Measurements from ENCODE around the gene ARNT2.

DNA sequence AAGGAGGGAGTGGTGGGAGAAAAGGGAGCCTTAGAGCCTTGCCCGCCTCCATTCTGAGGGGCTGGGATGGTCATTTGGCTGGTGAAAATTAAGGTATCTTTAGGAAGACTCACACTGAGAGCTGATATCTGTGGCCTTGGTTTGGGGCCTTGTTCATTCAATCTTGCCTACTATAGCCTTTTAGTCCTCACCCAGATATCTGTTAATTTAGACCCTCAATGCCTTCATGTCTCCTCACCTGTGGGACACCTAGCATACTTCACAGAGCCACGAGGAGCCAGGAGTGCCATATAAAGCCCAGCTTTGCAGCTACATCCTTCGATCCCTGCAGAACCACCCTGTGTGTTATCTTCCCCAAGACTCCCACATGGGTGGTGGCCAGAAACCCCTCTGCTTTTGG lies 4.7 kb upstream of the ARNT2 start:
- TF ChIP-seq, protein P1, sequence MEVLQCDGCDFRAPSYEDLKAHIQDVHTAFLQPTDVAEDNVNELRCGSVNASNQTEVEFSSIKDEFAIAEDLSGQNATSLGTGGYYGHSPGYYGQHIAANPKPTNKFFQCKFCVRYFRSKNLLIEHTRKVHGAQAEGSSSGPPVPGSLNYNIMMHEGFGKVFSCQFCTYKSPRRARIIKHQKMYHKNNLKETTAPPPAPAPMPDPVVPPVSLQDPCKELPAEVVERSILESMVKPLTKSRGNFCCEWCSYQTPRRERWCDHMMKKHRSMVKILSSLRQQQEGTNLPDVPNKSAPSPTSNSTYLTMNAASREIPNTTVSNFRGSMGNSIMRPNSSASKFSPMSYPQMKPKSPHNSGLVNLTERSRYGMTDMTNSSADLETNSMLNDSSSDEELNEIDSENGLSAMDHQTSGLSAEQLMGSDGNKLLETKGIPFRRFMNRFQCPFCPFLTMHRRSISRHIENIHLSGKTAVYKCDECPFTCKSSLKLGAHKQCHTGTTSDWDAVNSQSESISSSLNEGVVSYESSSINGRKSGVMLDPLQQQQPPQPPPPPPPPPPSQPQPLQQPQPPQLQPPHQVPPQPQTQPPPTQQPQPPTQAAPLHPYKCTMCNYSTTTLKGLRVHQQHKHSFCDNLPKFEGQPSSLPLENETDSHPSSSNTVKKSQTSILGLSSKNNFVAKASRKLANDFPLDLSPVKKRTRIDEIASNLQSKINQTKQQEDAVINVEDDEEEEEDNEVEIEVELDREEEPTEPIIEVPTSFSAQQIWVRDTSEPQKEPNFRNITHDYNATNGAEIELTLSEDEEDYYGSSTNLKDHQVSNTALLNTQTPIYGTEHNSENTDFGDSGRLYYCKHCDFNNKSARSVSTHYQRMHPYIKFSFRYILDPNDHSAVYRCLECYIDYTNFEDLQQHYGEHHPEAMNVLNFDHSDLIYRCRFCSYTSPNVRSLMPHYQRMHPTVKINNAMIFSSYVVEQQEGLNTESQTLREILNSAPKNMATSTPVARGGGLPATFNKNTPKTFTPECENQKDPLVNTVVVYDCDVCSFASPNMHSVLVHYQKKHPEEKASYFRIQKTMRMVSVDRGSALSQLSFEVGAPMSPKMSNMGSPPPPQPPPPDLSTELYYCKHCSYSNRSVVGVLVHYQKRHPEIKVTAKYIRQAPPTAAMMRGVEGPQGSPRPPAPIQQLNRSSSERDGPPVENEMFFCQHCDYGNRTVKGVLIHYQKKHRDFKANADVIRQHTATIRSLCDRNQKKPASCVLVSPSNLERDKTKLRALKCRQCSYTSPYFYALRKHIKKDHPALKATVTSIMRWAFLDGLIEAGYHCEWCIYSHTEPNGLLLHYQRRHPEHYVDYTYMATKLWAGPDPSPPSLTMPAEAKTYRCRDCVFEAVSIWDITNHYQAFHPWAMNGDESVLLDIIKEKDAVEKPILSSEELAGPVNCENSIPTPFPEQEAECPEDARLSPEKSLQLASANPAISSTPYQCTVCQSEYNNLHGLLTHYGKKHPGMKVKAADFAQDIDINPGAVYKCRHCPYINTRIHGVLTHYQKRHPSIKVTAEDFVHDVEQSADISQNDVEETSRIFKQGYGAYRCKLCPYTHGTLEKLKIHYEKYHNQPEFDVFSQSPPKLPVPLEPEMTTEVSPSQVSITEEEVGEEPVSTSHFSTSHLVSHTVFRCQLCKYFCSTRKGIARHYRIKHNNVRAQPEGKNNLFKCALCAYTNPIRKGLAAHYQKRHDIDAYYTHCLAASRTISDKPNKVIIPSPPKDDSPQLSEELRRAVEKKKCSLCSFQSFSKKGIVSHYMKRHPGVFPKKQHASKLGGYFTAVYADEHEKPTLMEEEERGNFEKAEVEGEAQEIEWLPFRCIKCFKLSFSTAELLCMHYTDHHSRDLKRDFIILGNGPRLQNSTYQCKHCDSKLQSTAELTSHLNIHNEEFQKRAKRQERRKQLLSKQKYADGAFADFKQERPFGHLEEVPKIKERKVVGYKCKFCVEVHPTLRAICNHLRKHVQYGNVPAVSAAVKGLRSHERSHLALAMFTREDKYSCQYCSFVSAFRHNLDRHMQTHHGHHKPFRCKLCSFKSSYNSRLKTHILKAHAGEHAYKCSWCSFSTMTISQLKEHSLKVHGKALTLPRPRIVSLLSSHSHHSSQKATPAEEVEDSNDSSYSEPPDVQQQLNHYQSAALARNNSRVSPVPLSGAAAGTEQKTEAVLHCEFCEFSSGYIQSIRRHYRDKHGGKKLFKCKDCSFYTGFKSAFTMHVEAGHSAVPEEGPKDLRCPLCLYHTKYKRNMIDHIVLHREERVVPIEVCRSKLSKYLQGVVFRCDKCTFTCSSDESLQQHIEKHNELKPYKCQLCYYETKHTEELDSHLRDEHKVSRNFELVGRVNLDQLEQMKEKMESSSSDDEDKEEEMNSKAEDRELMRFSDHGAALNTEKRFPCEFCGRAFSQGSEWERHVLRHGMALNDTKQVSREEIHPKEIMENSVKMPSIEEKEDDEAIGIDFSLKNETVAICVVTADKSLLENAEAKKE (CRISPR knock-in tag; IDR thresholded peaks at IDR 0.05) = no peak
- no peak for TF ChIP-seq POLR2AphosphoS5 (IDR thresholded peaks at IDR 0.05; ENCODE audit: low read depth)
- TF ChIP-seq, protein P2, sequence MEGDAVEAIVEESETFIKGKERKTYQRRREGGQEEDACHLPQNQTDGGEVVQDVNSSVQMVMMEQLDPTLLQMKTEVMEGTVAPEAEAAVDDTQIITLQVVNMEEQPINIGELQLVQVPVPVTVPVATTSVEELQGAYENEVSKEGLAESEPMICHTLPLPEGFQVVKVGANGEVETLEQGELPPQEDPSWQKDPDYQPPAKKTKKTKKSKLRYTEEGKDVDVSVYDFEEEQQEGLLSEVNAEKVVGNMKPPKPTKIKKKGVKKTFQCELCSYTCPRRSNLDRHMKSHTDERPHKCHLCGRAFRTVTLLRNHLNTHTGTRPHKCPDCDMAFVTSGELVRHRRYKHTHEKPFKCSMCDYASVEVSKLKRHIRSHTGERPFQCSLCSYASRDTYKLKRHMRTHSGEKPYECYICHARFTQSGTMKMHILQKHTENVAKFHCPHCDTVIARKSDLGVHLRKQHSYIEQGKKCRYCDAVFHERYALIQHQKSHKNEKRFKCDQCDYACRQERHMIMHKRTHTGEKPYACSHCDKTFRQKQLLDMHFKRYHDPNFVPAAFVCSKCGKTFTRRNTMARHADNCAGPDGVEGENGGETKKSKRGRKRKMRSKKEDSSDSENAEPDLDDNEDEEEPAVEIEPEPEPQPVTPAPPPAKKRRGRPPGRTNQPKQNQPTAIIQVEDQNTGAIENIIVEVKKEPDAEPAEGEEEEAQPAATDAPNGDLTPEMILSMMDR (conservative IDR thresholded peaks at IDR 0.05; ENCODE audit: low read depth in 2 of 2) = no peak
- TF ChIP-seq, protein P3, sequence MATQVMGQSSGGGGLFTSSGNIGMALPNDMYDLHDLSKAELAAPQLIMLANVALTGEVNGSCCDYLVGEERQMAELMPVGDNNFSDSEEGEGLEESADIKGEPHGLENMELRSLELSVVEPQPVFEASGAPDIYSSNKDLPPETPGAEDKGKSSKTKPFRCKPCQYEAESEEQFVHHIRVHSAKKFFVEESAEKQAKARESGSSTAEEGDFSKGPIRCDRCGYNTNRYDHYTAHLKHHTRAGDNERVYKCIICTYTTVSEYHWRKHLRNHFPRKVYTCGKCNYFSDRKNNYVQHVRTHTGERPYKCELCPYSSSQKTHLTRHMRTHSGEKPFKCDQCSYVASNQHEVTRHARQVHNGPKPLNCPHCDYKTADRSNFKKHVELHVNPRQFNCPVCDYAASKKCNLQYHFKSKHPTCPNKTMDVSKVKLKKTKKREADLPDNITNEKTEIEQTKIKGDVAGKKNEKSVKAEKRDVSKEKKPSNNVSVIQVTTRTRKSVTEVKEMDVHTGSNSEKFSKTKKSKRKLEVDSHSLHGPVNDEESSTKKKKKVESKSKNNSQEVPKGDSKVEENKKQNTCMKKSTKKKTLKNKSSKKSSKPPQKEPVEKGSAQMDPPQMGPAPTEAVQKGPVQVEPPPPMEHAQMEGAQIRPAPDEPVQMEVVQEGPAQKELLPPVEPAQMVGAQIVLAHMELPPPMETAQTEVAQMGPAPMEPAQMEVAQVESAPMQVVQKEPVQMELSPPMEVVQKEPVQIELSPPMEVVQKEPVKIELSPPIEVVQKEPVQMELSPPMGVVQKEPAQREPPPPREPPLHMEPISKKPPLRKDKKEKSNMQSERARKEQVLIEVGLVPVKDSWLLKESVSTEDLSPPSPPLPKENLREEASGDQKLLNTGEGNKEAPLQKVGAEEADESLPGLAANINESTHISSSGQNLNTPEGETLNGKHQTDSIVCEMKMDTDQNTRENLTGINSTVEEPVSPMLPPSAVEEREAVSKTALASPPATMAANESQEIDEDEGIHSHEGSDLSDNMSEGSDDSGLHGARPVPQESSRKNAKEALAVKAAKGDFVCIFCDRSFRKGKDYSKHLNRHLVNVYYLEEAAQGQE (IDR thresholded peaks at IDR 0.05; ENCODE audit: unreplicated experiment) = no peak
- TF ChIP-seq EZH2 (IDR thresholded peaks at IDR 0.05; ENCODE audit: low read depth, unreplicated experiment) = no peak
